Activated effector memory CD4-positive, alpha-beta T cell treated with Interleukin-2 at 50 U/mL for 16 hours (primary cell): ENCODE measurements around the gene NDUFB6.
"Not testable (repeated sequence)": the region's sequence is repeated elsewhere in the genome, so short reads cannot be mapped to it uniquely, and the experiment has no call there.

Source experiments
- DNase-seq: peaks from one replicate; pipeline ENCODE4 v3.0.0-alpha.2; 2020

NDUFB6 gene

GRCh38 chr9:32572900-32573523, at the start of gene NDUFB6:
Gene NDUFB6 (minus strand): TSS chr9:32573159. CDS start chr9:32573060, 99 bp downstream.
- DNase-seq: peak; percentile 91

GRCh38 chr9:32618261-32618660, 45.3 kb upstream of the NDUFB6 start:
- DNase-seq: no peak

- DNase-seq: no peak
Observed at GRCh38 chr9:32606811-32607210, 33.9 kb upstream of the NDUFB6 start.

- DNase-seq: no peak
Observed at GRCh38 chr9:32603914-32604852, 31.2 kb upstream of the NDUFB6 start.

GRCh38 chr9:32599021-32599420, 26.1 kb upstream of the NDUFB6 start:
- not testable (repeated sequence) for DNase-seq

GRCh38 chr9:32596936-32597335, 24.0 kb upstream of the NDUFB6 start:
- DNase-seq: no peak

- no peak for DNase-seq
Observed at GRCh38 chr9:32596096-32596865, 23.3 kb upstream of the NDUFB6 start.

GRCh38 chr9:32590898-32591297, 17.9 kb upstream of the NDUFB6 start:
- DNase-seq: no peak

- DNase-seq: no peak
Observed at GRCh38 chr9:32590476-32590875, 17.5 kb upstream of the NDUFB6 start.

- DNase-seq: no peak
Observed at GRCh38 chr9:32589083-32589723, 16.2 kb upstream of the NDUFB6 start.

GRCh38 chr9:32587901-32588300, 14.9 kb upstream of the NDUFB6 start:
- no peak for DNase-seq

GRCh38 chr9:32584784-32585183, 11.8 kb upstream of the NDUFB6 start:
- no peak for DNase-seq

- DNase-seq: no peak
Observed at GRCh38 chr9:32581512-32582143, 8.7 kb upstream of the NDUFB6 start.

- no peak for DNase-seq
Observed at GRCh38 chr9:32580631-32581300, 7.8 kb upstream of the NDUFB6 start.

- DNase-seq: peak; percentile 64
Observed at GRCh38 chr9:32579706-32580331, 6.9 kb upstream of the NDUFB6 start.

GRCh38 chr9:32578976-32579375, 6.0 kb upstream of the NDUFB6 start:
- DNase-seq: no peak

GRCh38 chr9:32577316-32577715, 4.4 kb upstream of the NDUFB6 start:
- DNase-seq: no peak

GRCh38 chr9:32574858-32575257, 1.9 kb upstream of the NDUFB6 start:
- no peak for DNase-seq

- no peak for DNase-seq
Observed at GRCh38 chr9:32573821-32574220, 862 bp upstream of the NDUFB6 start.

- DNase-seq: peak; percentile 55
Observed at GRCh38 chr9:32571969-32572899, 725 bp downstream of the NDUFB6 start.
